Fibroblast of lung (primary cell): Measurements from ENCODE around the gene BLOC1S3. TPM values are rescaled to one million over a fixed set of nuclear protein-coding genes. Genes with fewer than 3 reads are reported as not detected.

Source experiments
- DNase-seq, 2 donors: peaks; one replicate each; pipeline versions ENCODE4 v3.0.0 to v3.0.0-alpha.2; 2010; ENCODE audit warnings: low read depth in 2 of 2
- H2AFZ ChIP-seq: 2 replicates; pipeline ENCODE4 v1.5.1; 2012; ENCODE audit warnings: low read length, control low read depth, inconsistent platforms
- H3K27ac ChIP-seq: 2 replicates; pipeline ENCODE4 v1.5.1; 2011; ENCODE audit warnings: low read length, control low read depth; ENCODE audit not compliant: insufficient read depth
- H3K27me3 ChIP-seq: 2 replicates; pipeline ENCODE4 v1.5.1; 2011; ENCODE audit warnings: mild to moderate bottlenecking, low read length; ENCODE audit not compliant: control insufficient read depth, insufficient read depth
- H3K36me3 ChIP-seq: 2 replicates; pipeline ENCODE4 v1.5.1; 2011; ENCODE audit warnings: low read length; ENCODE audit not compliant: control insufficient read depth, insufficient read depth
- H3K4me1 ChIP-seq: 2 replicates; pipeline ENCODE4 v1.5.1; 2011; ENCODE audit warnings: low read length; ENCODE audit not compliant: control insufficient read depth, insufficient read depth; ENCODE audit errors: extremely low read depth
- H3K4me2 ChIP-seq: 2 replicates; pipeline ENCODE4 v1.5.1; 2011; ENCODE audit warnings: low read length, control low read depth; ENCODE audit not compliant: insufficient read depth; ENCODE audit errors: extremely low read depth
- H3K4me3 ChIP-seq, 4 experiments: fragments of 200-600 bp in 1 of 4; sonication (generic) in 1 of 4; replicated peaks in 1 of 4; 2 replicates each; pipeline ENCODE4 v1.5.1; 2011 to 2016; ENCODE audit warnings: low read length in 4 of 4, low read depth in 3 of 4, mild to moderate bottlenecking in 3 of 4, control low read depth in 2 of 4, inconsistent platforms in 1 of 4, mixed read lengths in 1 of 4; ENCODE audit not compliant: insufficient read depth in 1 of 4; ENCODE audit errors: control extremely low read depth in 1 of 4
- H3K79me2 ChIP-seq: 2 replicates; pipeline ENCODE4 v1.5.1; 2012; ENCODE audit warnings: mild to moderate bottlenecking, low read length, inconsistent platforms; ENCODE audit not compliant: control insufficient read depth, insufficient read depth
- H3K9ac ChIP-seq: 2 replicates; pipeline ENCODE4 v1.5.1; 2011; ENCODE audit warnings: mild to moderate bottlenecking, low read length, control low read depth; ENCODE audit not compliant: insufficient read depth
- H3K9me3 ChIP-seq: 2 replicates; pipeline ENCODE4 v1.5.1; 2012; ENCODE audit warnings: low read depth, low read length; ENCODE audit not compliant: control insufficient read depth, insufficient read depth
- H4K20me1 ChIP-seq: 2 replicates; pipeline ENCODE4 v1.5.1; 2011; ENCODE audit warnings: low read length; ENCODE audit not compliant: control insufficient read depth, insufficient read depth; ENCODE audit errors: extremely low read depth
- CTCF ChIP-seq, 2 donors: IDR thresholded peaks in 1 of 2; conservative IDR thresholded peaks in 1 of 2; 1 replicate in 1 of 2; 2 replicates in 1 of 2; pipeline ENCODE4 v1.5.1; 2011 to 2012; ENCODE audit warnings: low read length in 2 of 2, control low read depth in 1 of 2, inconsistent platforms in 1 of 2, low read depth in 1 of 2, mild to moderate bottlenecking in 1 of 2
- EZH2 ChIP-seq: IDR thresholded peaks from 2 replicates; pipeline ENCODE4 v1.5.1; 2012; ENCODE audit warnings: low read length, control low read depth, mild to moderate bottlenecking; ENCODE audit errors: missing control alignments
- polyA plus RNA-seq, 2 donors: library from polyadenylated mRNA; depleted of rRNA in 1 of 2; stranded (reverse) in 1 of 2; unstranded in 1 of 2; fragments of >200 nt; gene quantifications; 2 replicates each; pipeline ENCODE4 v1.2.1, GENCODE V29; 2011 to 2012; ENCODE audit warnings: missing spikeins in 1 of 2
- total RNA-seq: library from RNA; depleted of rRNA; stranded (reverse); fragments of >200 nt; gene quantifications from 2 replicates; pipeline ENCODE4 v1.2.1, GENCODE V29; 2014

BLOC1S3 gene
- total and polyA plus RNA-seq, 2 donors (not counting 1 experiment from before 2014, with no cell fraction given): 3.8 to 5.6 TPM

- no peaks in the 10 kb centered on the region for H3K79me2 ChIP-seq
- DNase-seq: no peak
- no peaks in the 10 kb centered on the region for H4K20me1 ChIP-seq
- TF ChIP-seq CTCF (conservative IDR thresholded peaks at IDR 0.05 in 1 of 2, IDR thresholded peaks at IDR 0.05 in 1 of 2; ENCODE audit: low read depth in 1 of 2, low read length in 2 of 2) (no peak), EZH2 (no peak)
- H3K27me3 ChIP-seq: no peaks in the 10 kb centered on the region
- H3K9ac ChIP-seq: no peak overlapping the region
- no peak overlapping the region for H3K4me2 ChIP-seq
- no peak overlapping the region for H3K27ac ChIP-seq
- H3K9me3 ChIP-seq: no peaks in the 10 kb centered on the region
- peaks cover 6% of the 10 kb centered on the region for H3K4me1 ChIP-seq
- peaks cover 5% of the 10 kb centered on the region for H3K36me3 ChIP-seq
- no peak overlapping the region for H2AFZ ChIP-seq
- H3K4me3 ChIP-seq: no peak overlapping the region
Measured at GRCh38 chr19:45139286-45140143, 39.1 kb upstream of the BLOC1S3 start.

GRCh38 chr19:45140144-45140503 lies 38.5 kb upstream of the BLOC1S3 start:
- Histone ChIP-seq H3K36me3 (peaks cover 6% of the 10 kb centered on the region), H3K27me3 (no peaks in the 10 kb centered on the region), H3K9ac (no peak overlapping the region), H2AFZ (no peak overlapping the region), H3K9me3 (no peaks in the 10 kb centered on the region), H3K27ac (no peak overlapping the region), H3K79me2 (no peaks in the 10 kb centered on the region), H3K4me3 (no peak overlapping the region), H3K4me1 (peaks cover 6% of the 10 kb centered on the region), H3K4me2 (no peak overlapping the region), H4K20me1 (no peaks in the 10 kb centered on the region)
- DNase-seq: no peak
- TF ChIP-seq CTCF (conservative IDR thresholded peaks at IDR 0.05 in 1 of 2, IDR thresholded peaks at IDR 0.05 in 1 of 2; ENCODE audit: low read depth in 1 of 2, low read length in 2 of 2) (no peak), EZH2 (no peak)

GRCh38 chr19:45140533-45140932 lies 38.1 kb upstream of the BLOC1S3 start:
- Histone ChIP-seq H3K79me2 (no peaks in the 10 kb centered on the region), H3K27ac (no peak overlapping the region), H4K20me1 (no peaks in the 10 kb centered on the region)

More at GRCh38 chr19:45140533-45140932, 38.1 kb upstream of the BLOC1S3 start:
- H3K9ac ChIP-seq: no peak overlapping the region
- no peak overlapping the region for H2AFZ ChIP-seq
- H3K4me2 ChIP-seq: no peak overlapping the region
- H3K4me1 ChIP-seq: peaks cover 6% of the 10 kb centered on the region
- peaks cover 9% of the 10 kb centered on the region for H3K36me3 ChIP-seq
- H3K9me3 ChIP-seq: no peaks in the 10 kb centered on the region
- no peak overlapping the region for H3K4me3 ChIP-seq
- no peaks in the 10 kb centered on the region for H3K27me3 ChIP-seq
- DNase-seq: no peak
- no peak for TF ChIP-seq CTCF (conservative IDR thresholded peaks at IDR 0.05 in 1 of 2, IDR thresholded peaks at IDR 0.05 in 1 of 2; ENCODE audit: low read depth in 1 of 2, low read length in 2 of 2)
- no peak for TF ChIP-seq EZH2
